ENCODE data around the gene GPC6.

The GPC6 gene

GRCh38 chr13:93766719-93767118 is 540.1 kb downstream of the GPC6 start:
- FAIRE-seq, result no peak
- no peak for DNase-seq (ENCODE audit: insufficient read length)
- TF ChIP-seq TAF1 (IDR thresholded peaks at IDR 0.05; ENCODE audit: borderline replicate concordance, low read depth, low read length), result no peak

DNA sequence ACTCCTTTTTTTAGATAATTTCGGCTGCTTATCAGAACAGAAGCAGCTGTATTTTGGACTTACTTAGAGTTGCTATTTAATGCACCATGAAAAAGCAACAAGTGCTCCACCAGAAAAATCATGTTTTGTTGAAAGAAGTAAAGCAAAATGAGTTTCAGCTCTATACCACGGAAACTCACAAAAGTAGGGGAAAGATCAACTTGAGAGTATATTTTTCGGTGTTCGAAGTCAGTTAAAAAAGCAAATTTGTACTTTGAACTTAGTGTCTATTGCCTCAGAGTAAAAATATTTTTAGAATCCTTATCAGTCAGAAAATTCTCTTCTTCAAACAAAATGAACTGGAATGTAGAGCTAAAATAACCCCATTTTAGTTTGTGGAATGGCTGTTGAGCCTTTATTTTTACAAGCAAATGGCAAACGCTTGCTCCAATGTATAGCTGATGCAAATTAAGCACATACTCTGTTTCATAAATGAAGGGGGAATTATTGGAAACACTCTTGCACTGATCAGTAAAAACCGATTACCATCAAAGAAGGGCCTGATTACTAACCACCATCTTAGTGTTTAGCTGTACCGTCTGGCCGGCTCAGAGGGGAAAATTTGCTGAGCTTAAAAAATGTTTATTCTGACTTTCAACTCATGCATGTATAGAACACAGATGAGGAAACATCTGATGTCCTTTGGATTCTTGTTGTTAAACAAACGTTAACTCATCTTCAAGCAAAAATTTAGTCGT is 540.7 kb downstream of the GPC6 start:
- FAIRE-seq (no peak), DNase-seq (ENCODE audit: insufficient read length) (no peak)
- TF ChIP-seq POLR2A (IDR thresholded peaks at IDR 0.05; ENCODE audit: low read depth, low read length) (no peak), TAF1 (IDR thresholded peaks at IDR 0.05; ENCODE audit: borderline replicate concordance, low read depth, low read length) (no peak), POLR2AphosphoS5 (IDR thresholded peaks at IDR 0.05; ENCODE audit: low read depth, low read length) (no peak)

DNA sequence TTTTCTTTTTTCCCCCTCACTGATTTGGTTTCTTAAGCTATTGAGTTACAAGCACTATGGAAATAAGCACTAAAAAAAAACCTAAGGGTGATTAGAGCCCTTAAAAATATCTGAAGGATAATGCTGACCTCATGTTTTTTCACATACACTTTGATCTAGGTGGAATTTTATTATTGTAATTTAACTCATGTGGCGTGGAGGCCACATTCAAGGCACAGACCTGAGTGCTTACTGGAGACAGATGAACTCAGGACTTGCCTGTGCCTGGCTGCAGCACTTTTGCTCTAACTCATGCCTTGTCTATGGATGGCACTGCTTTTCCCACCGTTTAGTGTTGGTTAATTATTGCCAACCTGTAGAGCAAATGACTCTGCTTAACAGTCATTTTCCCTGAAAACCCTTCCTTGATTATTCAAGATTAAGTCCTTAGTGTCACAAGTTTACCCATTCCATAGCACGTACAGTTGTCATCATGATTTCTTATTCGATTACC is 541.4 kb downstream of the GPC6 start:
- DNase-seq (ENCODE audit: insufficient read length), result no peak
- TF ChIP-seq TAF1 (IDR thresholded peaks at IDR 0.05; ENCODE audit: borderline replicate concordance, low read depth, low read length), result no peak
- TF ChIP-seq POLR2A (IDR thresholded peaks at IDR 0.05; ENCODE audit: low read depth, low read length), result no peak
- no peak for TF ChIP-seq POLR2AphosphoS5 (IDR thresholded peaks at IDR 0.05; ENCODE audit: low read depth, low read length)
- FAIRE-seq, result no peak

DNA sequence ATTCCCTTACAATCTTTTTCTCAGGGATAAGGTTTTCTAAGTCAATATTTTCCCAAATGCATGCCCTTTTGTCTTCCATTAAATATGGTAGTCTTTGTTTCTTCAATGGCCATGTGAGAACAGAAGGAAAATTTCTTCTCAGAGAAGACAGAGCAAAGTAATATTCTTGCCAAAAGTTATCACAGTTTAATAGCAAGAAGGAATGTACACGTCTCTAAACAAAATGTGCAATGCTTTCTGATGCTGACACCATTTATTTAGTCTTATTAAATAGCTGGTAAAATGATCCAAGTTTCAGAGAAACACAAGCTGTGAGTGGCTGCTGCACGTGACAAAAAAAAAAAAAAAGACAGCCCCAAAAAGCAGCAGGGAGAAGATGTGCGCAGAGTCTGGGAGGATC is 542.5 kb downstream of the GPC6 start:
- DNase-seq (ENCODE audit: insufficient read length), result no peak

DNA sequence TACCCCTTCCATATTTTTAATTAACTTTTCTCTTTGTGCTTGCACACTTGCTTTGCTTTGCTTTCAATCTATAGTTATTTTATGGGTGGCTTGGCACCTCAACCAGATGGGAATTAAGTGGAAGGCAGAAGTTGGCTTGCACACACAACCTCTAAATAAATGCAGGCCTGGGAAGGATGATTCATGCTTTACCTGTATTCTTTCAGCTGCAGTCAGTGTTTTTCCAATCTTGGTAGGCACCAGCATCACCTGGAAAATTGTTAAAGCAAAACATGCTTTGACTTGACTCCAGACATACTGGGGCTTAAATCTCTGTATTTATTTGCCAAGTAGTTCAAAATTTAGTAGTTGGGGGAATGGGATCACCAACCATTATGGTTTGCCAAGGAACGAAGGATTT is 543.0 kb downstream of the GPC6 start:
- FAIRE-seq (no peak), DNase-seq (ENCODE audit: insufficient read length) (no peak)
- TF ChIP-seq TAF1 (IDR thresholded peaks at IDR 0.05; ENCODE audit: borderline replicate concordance, low read depth, low read length) (no peak), POLR2AphosphoS5 (IDR thresholded peaks at IDR 0.05; ENCODE audit: low read depth, low read length) (no peak)

More for the DNA sequence above, 542.5 kb downstream of the GPC6 start:
- FAIRE-seq, result no peak
- TF ChIP-seq TAF1 (IDR thresholded peaks at IDR 0.05; ENCODE audit: borderline replicate concordance, low read depth, low read length), result no peak
- no peak for TF ChIP-seq POLR2A (IDR thresholded peaks at IDR 0.05; ENCODE audit: low read depth, low read length)
- TF ChIP-seq POLR2AphosphoS5 (IDR thresholded peaks at IDR 0.05; ENCODE audit: low read depth, low read length), result no peak

DNA sequence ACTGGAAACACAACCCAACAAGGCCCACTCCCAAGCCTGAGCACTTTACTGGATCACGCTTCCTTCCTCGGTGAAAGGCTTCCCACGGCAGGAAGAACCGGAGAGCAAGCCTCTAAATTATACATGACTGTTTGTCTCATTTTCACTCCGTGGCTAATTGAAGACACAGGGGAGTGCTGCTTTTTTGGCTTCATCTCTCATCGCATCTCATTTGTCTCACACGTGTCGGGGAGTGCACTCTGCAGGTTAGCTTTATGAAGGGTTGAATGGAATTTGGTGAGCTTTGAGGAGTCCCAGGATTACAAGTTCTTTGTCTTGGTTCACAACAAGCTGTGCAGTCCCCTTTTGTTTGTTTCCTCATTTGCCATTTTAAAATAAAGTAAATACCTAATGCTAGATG is 544.6 kb downstream of the GPC6 start:
- FAIRE-seq, result no peak
- TF ChIP-seq POLR2AphosphoS5 (IDR thresholded peaks at IDR 0.05; ENCODE audit: low read depth, low read length) (no peak), POLR2A (IDR thresholded peaks at IDR 0.05; ENCODE audit: low read depth, low read length) (no peak), TAF1 (IDR thresholded peaks at IDR 0.05; ENCODE audit: borderline replicate concordance, low read depth, low read length) (no peak)

DNA sequence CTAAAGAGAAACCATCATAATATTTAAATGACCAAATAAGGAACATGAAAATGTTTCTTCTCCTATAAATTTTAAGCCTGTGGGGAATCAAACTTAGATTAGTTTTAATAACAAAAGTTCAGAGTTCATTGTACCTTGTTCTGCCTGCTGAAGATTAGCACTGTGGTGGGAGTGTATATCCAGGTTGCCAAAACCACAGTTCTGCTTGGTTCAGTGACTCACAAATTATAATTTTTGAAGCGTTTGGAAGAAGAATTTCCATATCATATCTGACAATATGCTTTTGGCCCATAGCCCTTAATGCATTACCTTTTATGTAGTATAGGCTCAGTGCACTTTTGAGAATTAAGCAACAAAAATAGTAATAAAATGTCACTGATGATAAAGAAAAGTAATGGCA is 545.2 kb downstream of the GPC6 start:
- FAIRE-seq, result no peak
- TF ChIP-seq POLR2A (IDR thresholded peaks at IDR 0.05; ENCODE audit: low read depth, low read length), result no peak
- no peak for TF ChIP-seq POLR2AphosphoS5 (IDR thresholded peaks at IDR 0.05; ENCODE audit: low read depth, low read length)

More for the DNA sequence above, 544.6 kb downstream of the GPC6 start:
- no peak for DNase-seq (ENCODE audit: insufficient read length)

DNA sequence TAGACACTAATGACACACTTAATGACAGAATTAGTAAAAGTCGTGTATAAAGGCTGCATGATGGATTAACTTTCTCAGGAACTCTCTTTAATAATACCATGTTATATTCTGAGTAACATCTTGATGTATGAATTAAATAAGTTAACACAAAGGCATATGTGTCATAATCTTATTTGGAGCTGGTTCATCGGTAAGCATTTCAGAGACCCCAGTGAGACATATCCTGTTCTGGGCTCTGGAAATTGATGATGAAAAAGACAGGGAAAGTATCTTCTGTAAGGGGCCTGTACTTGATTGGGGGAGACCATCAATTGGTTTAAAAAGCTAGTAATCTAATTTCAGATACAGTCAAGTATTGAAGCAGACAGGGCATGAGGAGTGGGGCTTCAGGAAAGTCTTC is 547.9 kb downstream of the GPC6 start:
- TF ChIP-seq POLR2AphosphoS5 (IDR thresholded peaks at IDR 0.05; ENCODE audit: low read depth, low read length) (no peak), TAF1 (IDR thresholded peaks at IDR 0.05; ENCODE audit: borderline replicate concordance, low read depth, low read length) (no peak), POLR2A (IDR thresholded peaks at IDR 0.05; ENCODE audit: low read depth, low read length) (no peak)
- no peak for DNase-seq (ENCODE audit: insufficient read length)
- FAIRE-seq, result no peak

More for the DNA sequence above, 545.2 kb downstream of the GPC6 start:
- no peak for DNase-seq (ENCODE audit: insufficient read length)

DNA sequence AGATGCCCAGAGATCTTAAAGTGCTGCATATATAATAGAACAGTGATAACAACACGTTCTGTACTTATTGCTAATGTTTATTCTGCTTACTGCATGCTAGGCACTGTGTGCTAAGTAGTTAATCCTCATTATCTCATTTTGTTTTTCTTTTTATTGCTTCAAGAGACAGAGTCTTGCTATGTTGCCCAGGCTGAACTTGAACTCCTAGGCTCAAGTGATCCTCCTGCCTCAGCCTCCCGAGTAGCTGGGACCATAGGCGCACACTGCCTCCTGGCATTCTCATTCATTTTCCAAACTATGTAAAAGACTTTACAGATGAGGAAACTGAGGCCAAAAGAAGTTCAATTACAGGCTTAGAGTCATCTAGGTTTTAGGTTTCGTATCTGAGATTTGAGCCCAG is 548.4 kb downstream of the GPC6 start:
- FAIRE-seq (no peak), DNase-seq (ENCODE audit: insufficient read length) (no peak)
- TF ChIP-seq POLR2AphosphoS5 (IDR thresholded peaks at IDR 0.05; ENCODE audit: low read depth, low read length), result no peak
- no peak for TF ChIP-seq TAF1 (IDR thresholded peaks at IDR 0.05; ENCODE audit: borderline replicate concordance, low read depth, low read length)
- no peak for TF ChIP-seq POLR2A (IDR thresholded peaks at IDR 0.05; ENCODE audit: low read depth, low read length)

DNA sequence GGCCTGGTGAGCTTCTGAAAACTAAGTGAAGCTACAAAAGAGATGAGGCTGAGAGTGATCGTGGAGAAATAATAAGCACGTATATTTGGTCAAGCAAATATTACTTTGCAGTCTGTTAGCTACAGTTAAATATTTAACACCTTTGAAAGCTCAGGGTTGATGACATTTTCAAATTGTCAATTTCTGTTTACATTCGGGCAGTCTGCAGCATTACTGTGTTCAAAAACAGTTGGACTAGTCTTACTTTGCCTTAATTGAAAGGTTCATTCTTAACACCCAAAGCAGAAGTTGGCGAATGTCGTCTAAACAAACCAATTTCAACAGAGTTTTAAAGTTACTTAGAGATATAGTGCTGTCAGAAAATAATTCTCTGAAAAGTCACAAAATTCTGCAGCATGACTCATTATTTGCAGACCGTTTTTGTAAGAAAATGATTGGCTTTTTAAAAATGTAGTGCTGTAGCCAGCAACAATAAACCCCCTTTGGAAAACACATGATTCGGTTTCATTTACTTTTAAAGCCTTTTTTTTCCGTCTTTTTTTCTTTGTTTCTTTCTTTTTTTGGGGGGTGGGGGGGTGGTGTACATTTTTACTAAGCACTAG is 549.0 kb downstream of the GPC6 start:
- FAIRE-seq (no peak), DNase-seq (ENCODE audit: insufficient read length) (no peak)
- TF ChIP-seq POLR2AphosphoS5 (IDR thresholded peaks at IDR 0.05; ENCODE audit: low read depth, low read length) (no peak), TAF1 (IDR thresholded peaks at IDR 0.05; ENCODE audit: borderline replicate concordance, low read depth, low read length) (no peak), POLR2A (IDR thresholded peaks at IDR 0.05; ENCODE audit: low read depth, low read length) (no peak)

- FAIRE-seq (no peak), DNase-seq (ENCODE audit: insufficient read length) (no peak)
- TF ChIP-seq POLR2AphosphoS5 (IDR thresholded peaks at IDR 0.05; ENCODE audit: low read depth, low read length), result no peak
- no peak for TF ChIP-seq POLR2A (IDR thresholded peaks at IDR 0.05; ENCODE audit: low read depth, low read length)
- TF ChIP-seq TAF1 (IDR thresholded peaks at IDR 0.05; ENCODE audit: borderline replicate concordance, low read depth, low read length), result no peak
Measured at GRCh38 chr13:93776936-93777335, 550.3 kb downstream of the GPC6 start.

GRCh38 chr13:93777504-93777903 is 550.9 kb downstream of the GPC6 start:
- TF ChIP-seq POLR2AphosphoS5 (IDR thresholded peaks at IDR 0.05; ENCODE audit: low read depth, low read length), result no peak
- TF ChIP-seq TAF1 (IDR thresholded peaks at IDR 0.05; ENCODE audit: borderline replicate concordance, low read depth, low read length), result no peak
- no peak for TF ChIP-seq POLR2A (IDR thresholded peaks at IDR 0.05; ENCODE audit: low read depth, low read length)
- no peak for FAIRE-seq
- no peak for DNase-seq (ENCODE audit: insufficient read length)
